Measurements from ENCODE around the gene EFNA5. TPM values are rescaled to one million over a fixed set of nuclear protein-coding genes. Genes with fewer than 3 reads are reported as not detected.

The EFNA5 gene
- total RNA-seq, 1 experiment from 2014 or later = 42.7 TPM

DNA sequence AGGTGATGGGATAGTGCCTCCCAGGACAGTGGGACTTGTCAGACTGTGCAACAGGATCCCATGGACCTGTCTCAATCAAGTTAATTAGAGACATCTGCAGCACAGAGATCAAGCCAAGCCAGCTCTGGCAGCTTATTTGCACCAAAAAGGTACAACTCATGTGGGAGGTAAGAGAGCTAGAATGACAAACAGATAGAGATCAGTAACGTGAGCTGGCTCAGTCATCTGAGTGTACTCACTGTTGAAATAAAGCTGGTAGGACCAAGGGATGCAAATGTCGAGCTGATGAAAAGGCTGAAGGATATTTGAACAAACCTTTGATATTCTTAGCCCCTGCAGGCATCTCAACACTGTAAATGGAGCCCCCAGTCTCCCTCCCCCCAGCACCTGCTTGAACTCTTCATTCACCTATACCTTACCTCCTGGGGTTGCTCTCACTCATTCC, 198.1 kb downstream of the EFNA5 start:
- H3K9me3 ChIP-seq (ENCODE audit: insufficient read depth, low read depth) = no peaks in the 10 kb centered on the region
- BruUV-seq (replicated peaks) = no TSS peak
- H3K27me3 ChIP-seq (ENCODE audit: insufficient read depth, low read depth) = no peaks in the 10 kb centered on the region
- H3K79me2 ChIP-seq (ENCODE audit: low read depth) = peaks cover 84% of the 10 kb centered on the region
- no peak for TF ChIP-seq EZH2 (IDR thresholded peaks at IDR 0.05; ENCODE audit: low read depth)
- TF ChIP-seq, protein P1, sequence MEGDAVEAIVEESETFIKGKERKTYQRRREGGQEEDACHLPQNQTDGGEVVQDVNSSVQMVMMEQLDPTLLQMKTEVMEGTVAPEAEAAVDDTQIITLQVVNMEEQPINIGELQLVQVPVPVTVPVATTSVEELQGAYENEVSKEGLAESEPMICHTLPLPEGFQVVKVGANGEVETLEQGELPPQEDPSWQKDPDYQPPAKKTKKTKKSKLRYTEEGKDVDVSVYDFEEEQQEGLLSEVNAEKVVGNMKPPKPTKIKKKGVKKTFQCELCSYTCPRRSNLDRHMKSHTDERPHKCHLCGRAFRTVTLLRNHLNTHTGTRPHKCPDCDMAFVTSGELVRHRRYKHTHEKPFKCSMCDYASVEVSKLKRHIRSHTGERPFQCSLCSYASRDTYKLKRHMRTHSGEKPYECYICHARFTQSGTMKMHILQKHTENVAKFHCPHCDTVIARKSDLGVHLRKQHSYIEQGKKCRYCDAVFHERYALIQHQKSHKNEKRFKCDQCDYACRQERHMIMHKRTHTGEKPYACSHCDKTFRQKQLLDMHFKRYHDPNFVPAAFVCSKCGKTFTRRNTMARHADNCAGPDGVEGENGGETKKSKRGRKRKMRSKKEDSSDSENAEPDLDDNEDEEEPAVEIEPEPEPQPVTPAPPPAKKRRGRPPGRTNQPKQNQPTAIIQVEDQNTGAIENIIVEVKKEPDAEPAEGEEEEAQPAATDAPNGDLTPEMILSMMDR (conservative IDR thresholded peaks at IDR 0.05) = no peak
- H3K4me1 ChIP-seq (replicated peaks; ENCODE audit: insufficient read depth) = peaks cover 95% of the 10 kb centered on the region
- H3K4me3 ChIP-seq = peak overlapping the region; percentile 17; the same call in 1 of the 2 replicates
- H3K27ac ChIP-seq = peak overlapping the region; percentile 90
- no peaks in the 10 kb centered on the region for H4K20me1 ChIP-seq (ENCODE audit: insufficient read depth)
- no peak overlapping the region for H2AFZ ChIP-seq
- no peaks in the 10 kb centered on the region for H3K9me2 ChIP-seq (ENCODE audit: insufficient read depth)
- ChIA-PET POLR2A (ENCODE audit: unreplicated experiment) (interaction anchor here (0.6 to 1.0 kb wide), 3 partner anchors 14 to 99 kb away, joined by 3 to 8 read pairs (median 5); no protein-coding TSS in a partner anchor), CTCF (no interaction called here)
- H3F3A ChIP-seq (ENCODE audit: insufficient read depth, low read depth) = peaks cover 82% of the 10 kb centered on the region
- intact Hi-C loops (cut with micrococcal nuclease; ENCODE audit: unreplicated experiment) = loop anchor here (1.0 kb wide), 1 partner anchor 255 kb away; no protein-coding TSS in a partner anchor
- no peaks in the 10 kb centered on the region for H3K36me3 ChIP-seq (ENCODE audit: low read depth)
- peak overlapping the region; percentile 71 for H3K4me2 ChIP-seq
- DNase-seq = peak; percentile 35 to 79

DNA sequence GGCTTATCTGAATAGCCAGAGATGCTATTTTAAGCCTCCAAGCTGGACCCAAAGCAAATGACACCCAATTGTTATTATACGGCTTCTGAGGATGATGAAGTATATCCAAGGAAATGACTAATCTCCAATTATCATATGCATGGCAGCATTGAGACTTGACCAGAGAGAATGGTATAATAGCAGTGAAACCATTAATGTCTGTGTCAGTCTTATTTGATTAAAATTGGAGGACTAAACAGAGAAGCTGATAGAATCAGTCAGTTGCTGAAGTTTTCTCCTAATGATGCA, 200.5 kb downstream of the EFNA5 start:
- no peak overlapping the region for H2AFZ ChIP-seq
- H3K27me3 ChIP-seq (ENCODE audit: insufficient read depth, low read depth) = no peaks in the 10 kb centered on the region
- peak overlapping the region; percentile 96 for H3K27ac ChIP-seq
- H3K4me1 ChIP-seq (replicated peaks; ENCODE audit: insufficient read depth) = peaks cover 95% of the 10 kb centered on the region
- ChIA-PET POLR2A (ENCODE audit: unreplicated experiment) (interaction anchor here (0.6 kb wide), 1 partner anchor 16 kb away, joined by 3 read pairs; no protein-coding TSS in a partner anchor), CTCF (no interaction called here)
- no peak for TF ChIP-seq EZH2 (IDR thresholded peaks at IDR 0.05; ENCODE audit: low read depth)
- TF ChIP-seq, protein P1 (conservative IDR thresholded peaks at IDR 0.05) = no peak
- no peaks in the 10 kb centered on the region for H4K20me1 ChIP-seq (ENCODE audit: insufficient read depth)
- peaks cover 81% of the 10 kb centered on the region for H3F3A ChIP-seq (ENCODE audit: insufficient read depth, low read depth)
- DNase-seq = peak in 1 of 2 experiments; percentile 84
- H3K4me3 ChIP-seq = peak overlapping the region; percentile 22; the same call in 1 of the 2 replicates
- H3K4me2 ChIP-seq = peak overlapping the region; percentile 71
- H3K79me2 ChIP-seq (ENCODE audit: low read depth) = peaks cover 86% of the 10 kb centered on the region
- intact Hi-C loops (cut with micrococcal nuclease; ENCODE audit: unreplicated experiment) = no loop called here
- H3K9me2 ChIP-seq (ENCODE audit: insufficient read depth) = no peaks in the 10 kb centered on the region
- H3K9me3 ChIP-seq (ENCODE audit: insufficient read depth, low read depth) = no peaks in the 10 kb centered on the region
- 0 out of 2 replicates have a peak, but pooled peaks cover 3% of the 10 kb centered on the region for H3K36me3 ChIP-seq (ENCODE audit: low read depth)
- no TSS peak for BruUV-seq (replicated peaks)

DNA sequence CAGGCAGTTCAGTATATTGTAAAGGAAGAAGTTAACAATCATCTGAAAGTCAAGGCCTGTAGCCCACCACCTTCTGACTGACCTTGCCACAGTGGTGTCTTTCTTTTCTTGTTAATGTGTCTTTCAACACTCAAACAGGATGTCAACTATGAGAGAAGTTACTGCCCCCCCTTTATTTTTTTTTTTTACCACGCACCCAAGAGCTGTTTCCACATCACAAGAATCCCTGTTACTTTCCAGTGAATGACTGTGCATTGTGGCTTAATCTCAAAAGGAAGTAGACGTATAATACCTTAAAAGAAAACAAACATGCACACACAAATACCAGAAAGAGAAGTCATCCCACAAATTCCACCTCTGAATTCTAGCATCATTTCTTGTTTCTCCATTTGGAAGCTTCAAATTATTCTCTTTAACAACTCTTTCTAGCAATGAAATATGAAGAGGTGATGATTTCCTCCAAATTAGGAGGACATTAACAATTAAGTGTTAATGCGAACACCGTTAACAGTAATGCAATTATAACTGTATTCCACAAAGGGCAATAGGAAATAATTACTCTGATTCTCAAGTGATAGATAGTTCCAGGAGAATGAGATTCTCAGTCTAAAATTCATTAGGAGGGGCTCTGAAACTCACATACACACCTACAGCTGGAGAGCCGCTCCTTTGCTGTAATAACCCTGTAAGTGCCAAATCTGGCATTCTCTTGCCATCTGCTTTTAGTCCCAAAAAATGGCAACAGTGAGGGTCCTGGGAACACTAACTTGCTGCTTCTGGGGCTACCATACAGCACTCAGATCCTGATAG, 201.0 kb downstream of the EFNA5 start:
- no peaks in the 10 kb centered on the region for H4K20me1 ChIP-seq (ENCODE audit: insufficient read depth)
- no peaks in the 10 kb centered on the region for H3K9me2 ChIP-seq (ENCODE audit: insufficient read depth)
- no peaks in the 10 kb centered on the region for H3K27me3 ChIP-seq (ENCODE audit: insufficient read depth, low read depth)
- TSS peak; percentile 14 for BruUV-seq (replicated peaks)
- peak overlapping the region; percentile 71 for H3K4me2 ChIP-seq
- TF ChIP-seq, protein P1 (conservative IDR thresholded peaks at IDR 0.05) = no peak
- no peak for TF ChIP-seq EZH2 (IDR thresholded peaks at IDR 0.05; ENCODE audit: low read depth)
- DNase-seq = peak; percentile 46 to 98
- ChIA-PET CTCF (interaction anchor here (1.9 kb wide), 1 partner anchor 102 kb away, joined by 6 read pairs; no protein-coding TSS in a partner anchor), POLR2A (ENCODE audit: unreplicated experiment) (interaction anchor here (0.6 to 0.7 kb wide), 5 partner anchors 15 to 161 kb away, joined by 3 to 8 read pairs (median 3); no protein-coding TSS in a partner anchor)
- intact Hi-C loops (cut with micrococcal nuclease; ENCODE audit: unreplicated experiment) = loop anchor here (1.0 to 5.0 kb wide), 7 partner anchors 15 to 1072 kb away; no protein-coding TSS in a partner anchor
- H3K27ac ChIP-seq = peak overlapping the region; percentile 96
- peaks cover 76% of the 10 kb centered on the region for H3F3A ChIP-seq (ENCODE audit: insufficient read depth, low read depth)
- H3K4me3 ChIP-seq = peak overlapping the region; percentile 22; the same call in 1 of the 2 replicates
- H3K9me3 ChIP-seq (ENCODE audit: insufficient read depth, low read depth) = no peaks in the 10 kb centered on the region
- H3K36me3 ChIP-seq (ENCODE audit: low read depth) = 0 out of 2 replicates have a peak, but pooled peaks cover 4% of the 10 kb centered on the region
- peaks cover 94% of the 10 kb centered on the region for H3K4me1 ChIP-seq (replicated peaks; ENCODE audit: insufficient read depth)
- H2AFZ ChIP-seq = no peak overlapping the region
- peaks cover 87% of the 10 kb centered on the region for H3K79me2 ChIP-seq (ENCODE audit: low read depth)

Data from PC-9 (cell line).